Measurements from ENCODE around the gene PLPP1. TPM values are rescaled to one million over a fixed set of nuclear protein-coding genes. Genes with fewer than 3 reads are reported as not detected.

PLPP1 gene
- total and polyA plus RNA-seq, 2 of the 13 experiments (the other 11 are each of a cell fraction or from before 2014, with no cell fraction given) = 7.3 to 12.1 TPM

- TF ChIP-seq DNMT1 (CRISPR knock-in tag; IDR thresholded peaks at IDR 0.05) (peak; percentile 82; the same call in 1 of the 2 replicates), ZBTB25 (CRISPR knock-in tag; IDR thresholded peaks at IDR 0.05) (0 out of 2 replicates have a peak, but pooled peaks have one; percentile 37), ZNF605 (CRISPR knock-in tag; IDR thresholded peaks at IDR 0.05) (peak; percentile 71; the same call in 1 of the 2 replicates), SNRNP70 (IDR thresholded peaks at IDR 0.05; ENCODE audit: low read depth, low read length) (no peak), ZNF441 (CRISPR knock-in tag; IDR thresholded peaks at IDR 0.05; ENCODE audit: borderline replicate concordance) (peak; percentile 42; the same call in 1 of the 2 replicates), ZNF264 (CRISPR knock-in tag; IDR thresholded peaks at IDR 0.05) (0 out of 2 replicates have a peak, but pooled peaks have one; percentile 29), PRDM10 (CRISPR knock-in tag; IDR thresholded peaks at IDR 0.05; ENCODE audit: low read depth) (no peak), ZNF546 (CRISPR knock-in tag; conservative IDR thresholded peaks at IDR 0.05) (peak; percentile 88; the same call in 1 of the 2 replicates), AKNA (CRISPR knock-in tag; IDR thresholded peaks at IDR 0.05; ENCODE audit: borderline replicate concordance) (no peak), USF2 (IDR thresholded peaks at IDR 0.05; ENCODE audit: low read depth, low read length) (no peak), USF2 (CRISPR knock-in tag; IDR thresholded peaks at IDR 0.05; ENCODE audit: borderline replicate concordance) (no peak), ZNF841 (CRISPR knock-in tag; IDR thresholded peaks at IDR 0.05; ENCODE audit: borderline replicate concordance) (no peak), MEIS1 (CRISPR knock-in tag; IDR thresholded peaks at IDR 0.05; ENCODE audit: borderline replicate concordance) (no peak; the same call in 1 of the 2 replicates), ZNF564 (CRISPR knock-in tag; IDR thresholded peaks at IDR 0.05) (peak; percentile 56; the same call in 1 of the 2 replicates), TCF7L2 (IDR thresholded peaks at IDR 0.05; ENCODE audit: low read depth, low read length) (no peak), HES4 (CRISPR knock-in tag; IDR thresholded peaks at IDR 0.05; ENCODE audit: borderline replicate concordance) (peak; percentile 96)
Measured at GRCh38 chr5:55534436-55535198, at the start of gene PLPP1 (continued).

Measured in HepG2 (cell line).